H1 (cell line): ENCODE results near the gene CCDC12. TPM values are rescaled to one million over a fixed set of nuclear protein-coding genes. Genes with fewer than 3 reads are reported as not detected.

Experiments used
- ASH2L ChIP-seq: fragments of 200-600, 300-600 bp; sonication (generic); IDR thresholded peaks from one replicate; pipeline ENCODE4 v1.7.1; 2017; ENCODE audit warnings: low read length
- ATF2 ChIP-seq: IDR thresholded peaks from 2 replicates; pipeline ENCODE4 v1.6.1; 2012; ENCODE audit warnings: low read length, inconsistent platforms
- CHD7 ChIP-seq: fragments of 300-600 bp; sonication (generic); IDR thresholded peaks from 2 replicates; pipeline ENCODE4 v1.7.1; 2012; ENCODE audit warnings: low read length, moderate library complexity, mild to moderate bottlenecking, inconsistent platforms; ENCODE audit not compliant: insufficient replicate concordance
- polyA plus RNA-seq, 7 experiments: library from polyadenylated mRNA; depleted of rRNA in 3 of 7; stranded (reverse) in 5 of 7; unstranded in 2 of 7; fragments of >200 nt in 5 of 7; fragments of 200-250 nt in 2 of 7; gene quantifications; 1 replicate in 5 of 7; 2 replicates in 1 of 7; 4 replicates in 1 of 7; pipeline versions ENCODE4 v1.2.1 to v1.2.3, GENCODE V29; 2011 to 2013; ENCODE audit warnings: missing spikeins in 2 of 7, mixed read lengths in 2 of 7
- total RNA-seq: library from RNA; stranded (reverse); fragmentation: NEBNext Ultra II Directional; extraction: Animal tissue kit (Norgen Biotek cat#: 25700); gene quantifications from 2 replicates; pipeline ENCODE4 v1.2.1, GENCODE V29; 2021

Gene CCDC12
- total and polyA plus RNA-seq, 2 of the 8 experiments (the other 6 are each of a cell fraction or from before 2014, with no cell fraction given), result 29.5 to 41.3 TPM

- TF ChIP-seq CHD7 (no peak), ASH2L (no peak), ATF2 (no peak)
Measured at GRCh38 chr3:46947546-46947901, 29.0 kb downstream of the CCDC12 start (continued).
